Karpas-422 (cell line): ENCODE measurements around the gene PREP. TPM values are rescaled to one million over a fixed set of nuclear protein-coding genes. Genes with fewer than 3 reads are reported as not detected.

Experiments used
- DNase-seq: peaks from one replicate; pipeline ENCODE4 v3.0.0-alpha.2; 2015
- H2AFZ ChIP-seq: fragments of 200-600 bp; sonication (generic); 2 replicates; pipeline ENCODE4 v1.6.1; 2014; ENCODE audit warnings: antibody characterized with exemption, low read length, mixed read lengths
- H3K27ac ChIP-seq: fragments of 200-600 bp; sonication (generic); 2 replicates; pipeline ENCODE4 v1.5.1; 2014; ENCODE audit warnings: mild to moderate bottlenecking, low read length, moderate library complexity
- H3K27me3 ChIP-seq: fragments of 200-600 bp; sonication (generic); 2 replicates; pipeline ENCODE4 v1.6.1; 2014; ENCODE audit warnings: low read length, mixed read lengths
- H3K36me3 ChIP-seq: fragments of 200-600 bp; sonication (generic); 2 replicates; pipeline ENCODE4 v1.6.1; 2014; ENCODE audit warnings: low read length, mixed read lengths; ENCODE audit not compliant: insufficient read depth
- H3K4me1 ChIP-seq: fragments of 200-600 bp; sonication (generic); 2 replicates; pipeline ENCODE4 v1.6.1; 2014; ENCODE audit warnings: mild to moderate bottlenecking, low read length, mixed read lengths
- H3K4me2 ChIP-seq: fragments of 200-600 bp; sonication (generic); 2 replicates; pipeline ENCODE4 v1.6.1; 2014; ENCODE audit warnings: low read length, low read depth, mild to moderate bottlenecking; ENCODE audit not compliant: poor library complexity, severe bottlenecking
- H3K4me3 ChIP-seq: fragments of 200-600 bp; sonication (generic); 2 replicates; pipeline ENCODE4 v1.5.1; 2014; ENCODE audit warnings: mild to moderate bottlenecking, antibody characterized with exemption, low read length, mixed read lengths
- H3K79me2 ChIP-seq: fragments of 200-600 bp; sonication (generic); 2 replicates; pipeline ENCODE4 v1.6.1; 2014; ENCODE audit warnings: mild to moderate bottlenecking, low read length, mixed read lengths
- H3K9ac ChIP-seq: fragments of 200-600 bp; sonication (generic); 2 replicates; pipeline ENCODE4 v1.6.0; 2014; ENCODE audit warnings: low read length
- H3K9me2 ChIP-seq: fragments of 200-600 bp; sonication (generic), shearing (Covaris generic); replicated peaks from 2 replicates; pipeline ENCODE4 v1.6.0; 2014; ENCODE audit warnings: mild to moderate bottlenecking, low read length, moderate library complexity; ENCODE audit not compliant: insufficient read depth
- H3K9me3 ChIP-seq: fragments of 300-700, 200-600 bp; sonication (generic); 2 replicates; pipeline ENCODE4 v1.6.1; 2014; ENCODE audit warnings: low read length, mixed read lengths
- H4K20me1 ChIP-seq: fragments of 200-600 bp; sonication (generic); 2 replicates; pipeline ENCODE4 v1.6.1; 2014; ENCODE audit warnings: mild to moderate bottlenecking, antibody characterized with exemption, low read length, low read depth; ENCODE audit not compliant: insufficient read depth
- total RNA-seq: library from RNA; depleted of rRNA; stranded (reverse); fragments of >200 nt; shearing (Covaris generic); gene quantifications from 2 replicates; pipeline ENCODE4 v1.2.3, GENCODE V29; 2014; ENCODE audit warnings: low replicate concordance

Gene PREP
- total RNA-seq, 1 experiment from 2014 or later = 18.4 TPM

DNA sequence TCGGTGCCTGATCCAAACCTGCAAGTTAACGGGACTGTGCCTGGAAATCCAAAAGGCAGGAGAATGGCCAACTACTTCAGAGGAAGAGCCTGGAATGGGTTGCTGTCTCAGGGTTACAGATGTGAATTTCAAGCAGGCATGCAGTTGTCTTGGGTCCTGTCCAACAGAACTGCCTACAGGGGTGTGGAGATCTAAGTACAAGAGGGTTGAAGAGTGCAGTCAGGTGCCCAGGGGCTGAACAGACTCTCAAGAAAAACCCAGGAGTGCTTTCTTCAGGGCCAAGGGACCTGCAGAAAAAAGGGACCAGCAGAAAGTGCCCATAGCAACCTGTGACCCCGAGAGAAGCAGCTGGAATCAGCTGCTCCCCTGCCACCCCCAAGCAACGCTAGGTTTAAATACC is 71.0 kb downstream of the PREP start:
- Histone ChIP-seq H3K4me1 (no peaks in the 10 kb centered on the region), H3K36me3 (peaks cover 8% of the 10 kb centered on the region; the same call in 1 of the 2 replicates), H3K9me2 (no peaks in the 10 kb centered on the region), H2AFZ (no peak overlapping the region), H3K9me3 (no peaks in the 10 kb centered on the region), H3K4me2 (no peak overlapping the region), H3K79me2 (no peaks in the 10 kb centered on the region; the same call in 1 of the 2 replicates), H3K27me3 (no peaks in the 10 kb centered on the region), H4K20me1 (no peaks in the 10 kb centered on the region), H3K9ac (no peak overlapping the region), H3K27ac (no peak overlapping the region), H3K4me3 (no peak overlapping the region)
- DNase-seq = no peak

DNA sequence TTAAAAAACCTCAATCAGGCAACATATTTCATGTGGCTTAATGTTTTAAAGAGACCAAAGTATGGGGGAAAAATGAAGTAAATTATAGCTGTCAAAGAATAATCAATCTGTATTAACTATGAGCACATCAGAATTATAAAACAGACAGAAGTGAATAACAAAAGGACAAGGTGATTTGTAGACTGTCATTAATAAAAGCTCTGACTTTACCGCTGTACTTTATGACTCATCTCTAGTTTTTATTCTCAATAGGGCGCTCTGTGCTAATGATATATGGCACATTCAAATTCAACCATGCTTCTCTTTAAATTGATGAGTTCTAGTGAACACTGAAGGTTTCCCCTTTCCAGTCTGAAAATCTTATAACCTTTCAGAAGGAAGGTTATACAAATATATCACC is 72.0 kb downstream of the PREP start:
- Histone ChIP-seq H3K27ac (no peak overlapping the region), H3K27me3 (no peaks in the 10 kb centered on the region), H3K4me3 (no peak overlapping the region), H3K4me1 (no peaks in the 10 kb centered on the region), H4K20me1 (no peaks in the 10 kb centered on the region), H3K36me3 (peaks cover 8% of the 10 kb centered on the region; the same call in 1 of the 2 replicates), H3K9me3 (no peaks in the 10 kb centered on the region), H2AFZ (no peak overlapping the region), H3K9me2 (no peaks in the 10 kb centered on the region), H3K79me2 (no peaks in the 10 kb centered on the region; the same call in 1 of the 2 replicates), H3K9ac (no peak overlapping the region), H3K4me2 (no peak overlapping the region)
- no peak for DNase-seq

DNA sequence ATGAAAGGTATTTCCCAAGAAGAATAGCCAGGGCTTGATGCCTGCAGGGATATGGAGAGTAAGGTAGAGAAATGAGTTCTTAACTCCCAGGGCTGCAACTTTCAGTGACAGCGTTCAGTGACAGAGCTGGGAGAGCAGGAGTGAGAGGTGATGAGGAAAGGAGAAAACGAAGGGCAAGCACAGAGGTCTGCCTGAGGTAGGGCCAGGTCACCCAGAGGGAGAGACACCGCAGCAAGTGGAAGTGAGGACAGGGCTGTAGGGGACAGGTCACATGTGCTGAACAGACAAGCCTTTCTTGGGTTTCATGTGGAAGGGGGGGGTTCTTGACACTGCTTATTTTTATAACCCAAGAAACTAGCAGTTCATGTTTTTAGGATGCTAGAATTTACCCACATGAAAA is 72.5 kb downstream of the PREP start:
- no peaks in the 10 kb centered on the region for H3K9me2 ChIP-seq
- H3K9me3 ChIP-seq = no peaks in the 10 kb centered on the region
- H3K4me2 ChIP-seq = no peak overlapping the region
- no peak overlapping the region for H3K9ac ChIP-seq
- H3K79me2 ChIP-seq = peaks cover 3% of the 10 kb centered on the region
- peaks cover 8% of the 10 kb centered on the region; the same call in 1 of the 2 replicates for H3K36me3 ChIP-seq
- no peaks in the 10 kb centered on the region for H3K4me1 ChIP-seq
- H2AFZ ChIP-seq = no peak overlapping the region
- H3K4me3 ChIP-seq = no peak overlapping the region
- no peak overlapping the region for H3K27ac ChIP-seq
- H3K27me3 ChIP-seq = no peaks in the 10 kb centered on the region
- H4K20me1 ChIP-seq = no peaks in the 10 kb centered on the region
- DNase-seq = no peak

DNA sequence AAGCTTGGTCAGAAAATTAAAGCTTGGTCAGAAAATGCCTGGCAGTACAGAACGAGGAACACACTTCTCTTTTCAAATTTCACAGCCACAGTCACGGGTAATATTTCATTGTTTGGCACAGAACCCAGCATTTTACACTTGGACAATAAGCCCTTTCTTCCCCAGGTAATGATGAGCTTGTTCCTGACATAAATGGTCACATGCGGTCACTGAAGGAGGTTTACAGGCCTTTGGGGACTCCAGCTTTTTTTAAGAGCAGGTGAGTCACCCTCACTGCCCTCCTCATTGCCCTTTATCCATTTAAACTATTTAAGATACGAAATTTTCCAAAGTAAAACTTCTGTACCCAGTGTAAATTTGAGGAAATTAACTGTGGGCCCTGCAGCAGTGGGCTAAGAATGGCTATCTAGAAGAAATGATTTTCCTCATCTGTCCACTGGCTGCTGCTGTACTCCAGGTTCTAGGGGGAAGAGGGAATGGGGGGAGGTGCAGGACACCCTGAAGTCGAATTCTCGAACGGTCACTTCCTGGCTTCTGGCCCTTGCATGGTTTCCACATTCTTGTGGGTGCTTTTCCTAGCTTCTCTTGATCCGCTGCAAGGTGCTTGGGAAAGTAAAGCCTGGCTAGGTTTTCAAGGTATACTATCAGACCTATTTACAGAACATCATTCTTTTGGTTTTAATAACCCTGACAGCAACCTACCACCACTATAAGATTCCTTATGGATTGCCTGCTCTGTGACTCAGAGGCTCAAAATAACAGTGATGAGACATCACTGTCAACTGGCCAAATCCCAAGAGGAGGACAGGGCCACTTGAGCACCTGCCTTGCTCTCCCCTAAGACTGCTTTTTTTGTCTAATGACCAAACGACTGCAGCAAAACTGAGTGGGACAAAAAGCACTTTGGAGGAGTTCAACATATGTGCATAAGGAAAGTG is 75.8 kb downstream of the PREP start:
- peaks cover 5% of the 10 kb centered on the region for H3K79me2 ChIP-seq
- H3K9ac ChIP-seq = no peak overlapping the region
- H2AFZ ChIP-seq = no peak overlapping the region
- H3K36me3 ChIP-seq = no peaks in the 10 kb centered on the region; the same call in 1 of the 2 replicates
- no peak overlapping the region for H3K27ac ChIP-seq
- H3K4me2 ChIP-seq = no peak overlapping the region
- no peaks in the 10 kb centered on the region for H3K9me2 ChIP-seq
- no peak for DNase-seq
- H3K4me1 ChIP-seq = no peaks in the 10 kb centered on the region
- no peaks in the 10 kb centered on the region for H3K9me3 ChIP-seq
- H3K27me3 ChIP-seq = no peaks in the 10 kb centered on the region
- no peaks in the 10 kb centered on the region for H4K20me1 ChIP-seq
- no peak overlapping the region for H3K4me3 ChIP-seq

DNA sequence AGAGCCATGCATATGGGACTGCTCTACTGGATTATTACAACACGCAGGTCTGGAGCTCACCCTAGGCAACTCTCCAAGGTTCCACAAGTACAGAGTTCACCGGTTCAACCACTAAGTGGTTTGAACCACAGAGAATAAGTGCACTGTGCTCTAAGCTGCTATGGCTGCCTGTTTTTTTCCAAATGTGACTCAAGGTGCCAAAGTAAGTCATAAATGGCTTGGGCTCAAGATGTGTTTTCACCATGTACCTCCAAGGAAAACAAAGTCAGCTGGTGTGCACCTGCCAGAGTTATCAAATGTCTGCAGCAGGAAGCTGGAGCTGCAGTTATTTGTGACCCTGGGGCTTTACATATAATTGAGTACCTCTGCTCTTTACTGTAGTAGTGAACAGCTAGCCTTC is 76.7 kb downstream of the PREP start:
- H3K36me3 ChIP-seq = no peaks in the 10 kb centered on the region; the same call in 1 of the 2 replicates
- no peak overlapping the region for H3K9ac ChIP-seq

DNA sequence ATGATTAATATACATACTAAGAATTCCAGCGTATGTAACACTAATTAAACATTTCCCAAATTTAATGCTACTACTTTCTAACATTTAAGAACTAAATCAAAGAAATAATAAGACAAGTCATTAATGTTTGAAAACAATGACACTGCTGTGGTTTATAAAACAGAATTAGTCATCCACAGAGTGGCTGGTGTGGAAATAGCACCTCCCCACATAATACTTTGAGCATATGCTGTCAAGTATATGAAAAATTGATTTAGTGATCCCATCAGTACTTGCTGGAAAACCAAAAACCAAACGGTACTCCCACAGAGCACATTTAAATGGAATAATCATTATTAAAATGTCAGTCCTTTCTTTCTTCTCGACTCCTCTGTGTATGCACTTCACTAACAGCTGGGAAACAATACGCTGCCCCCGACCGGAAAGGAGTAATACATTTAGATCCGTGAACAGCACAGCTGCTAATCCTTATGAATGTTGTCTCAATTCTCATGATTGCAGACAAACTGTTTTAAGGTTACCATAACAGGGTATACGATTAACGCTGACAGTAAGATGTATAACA is 78.4 kb downstream of the PREP start:
- Histone ChIP-seq H4K20me1 (no peaks in the 10 kb centered on the region), H3K79me2 (peaks cover 12% of the 10 kb centered on the region), H3K4me1 (no peaks in the 10 kb centered on the region), H3K27ac (no peak overlapping the region), H3K9ac (no peak overlapping the region), H3K9me2 (no peaks in the 10 kb centered on the region), H3K4me2 (no peak overlapping the region), H3K27me3 (no peaks in the 10 kb centered on the region), H3K4me3 (no peak overlapping the region), H3K36me3 (no peaks in the 10 kb centered on the region; the same call in 1 of the 2 replicates), H2AFZ (no peak overlapping the region), H3K9me3 (no peaks in the 10 kb centered on the region)
- DNase-seq = no peak

More for the DNA sequence above, 76.7 kb downstream of the PREP start:
- no peak overlapping the region for H3K4me3 ChIP-seq
- H3K79me2 ChIP-seq = peaks cover 5% of the 10 kb centered on the region
- DNase-seq = no peak
- no peak overlapping the region for H3K4me2 ChIP-seq
- no peaks in the 10 kb centered on the region for H3K9me2 ChIP-seq
- no peak overlapping the region for H2AFZ ChIP-seq
- no peaks in the 10 kb centered on the region for H3K9me3 ChIP-seq
- no peak overlapping the region for H3K27ac ChIP-seq
- H3K27me3 ChIP-seq = no peaks in the 10 kb centered on the region
- no peaks in the 10 kb centered on the region for H3K4me1 ChIP-seq
- H4K20me1 ChIP-seq = no peaks in the 10 kb centered on the region

DNA sequence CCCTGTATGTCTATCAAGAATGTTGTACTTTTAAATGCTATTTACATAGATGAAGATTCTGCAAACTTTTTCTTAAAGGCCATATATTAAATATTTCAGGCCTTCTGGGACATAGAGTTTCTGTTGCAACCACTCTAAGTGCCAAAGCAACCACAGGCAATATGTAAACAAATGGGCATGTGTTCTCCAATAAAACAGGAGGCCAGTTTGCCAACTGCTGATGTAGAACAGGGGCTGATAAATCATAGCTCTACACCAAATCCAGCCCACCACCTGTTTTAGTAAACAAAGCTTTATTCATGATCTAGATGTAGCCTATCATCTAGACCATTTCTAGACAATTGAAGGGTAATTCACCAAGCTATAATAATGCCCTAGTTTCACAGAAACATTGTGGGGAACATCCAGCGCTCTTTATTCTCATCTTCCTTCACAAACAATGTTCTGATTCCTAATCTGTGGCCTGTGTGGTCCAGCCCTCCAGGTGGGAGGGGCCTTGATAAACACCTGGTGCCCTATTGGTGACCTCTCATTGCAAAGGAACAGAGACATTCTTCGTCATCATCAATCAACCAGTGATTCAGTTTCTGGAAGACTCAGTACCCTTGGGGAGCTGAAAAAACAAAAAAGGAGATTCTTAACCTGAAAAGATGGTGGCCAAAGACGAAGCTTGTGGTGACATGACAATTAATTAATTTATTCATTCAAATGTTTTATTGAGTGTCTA is 80.2 kb downstream of the PREP start:
- H3K4me2 ChIP-seq = no peak overlapping the region
- DNase-seq = no peak
- no peaks in the 10 kb centered on the region; the same call in 1 of the 2 replicates for H3K36me3 ChIP-seq
- no peaks in the 10 kb centered on the region for H3K9me3 ChIP-seq
- no peak overlapping the region for H3K27ac ChIP-seq
- H3K4me3 ChIP-seq = no peak overlapping the region
- no peaks in the 10 kb centered on the region for H3K27me3 ChIP-seq
- H3K9me2 ChIP-seq = no peaks in the 10 kb centered on the region
- no peak overlapping the region for H2AFZ ChIP-seq
- no peaks in the 10 kb centered on the region for H4K20me1 ChIP-seq
- H3K79me2 ChIP-seq = peaks cover 12% of the 10 kb centered on the region
- H3K9ac ChIP-seq = no peak overlapping the region
- no peaks in the 10 kb centered on the region for H3K4me1 ChIP-seq

DNA sequence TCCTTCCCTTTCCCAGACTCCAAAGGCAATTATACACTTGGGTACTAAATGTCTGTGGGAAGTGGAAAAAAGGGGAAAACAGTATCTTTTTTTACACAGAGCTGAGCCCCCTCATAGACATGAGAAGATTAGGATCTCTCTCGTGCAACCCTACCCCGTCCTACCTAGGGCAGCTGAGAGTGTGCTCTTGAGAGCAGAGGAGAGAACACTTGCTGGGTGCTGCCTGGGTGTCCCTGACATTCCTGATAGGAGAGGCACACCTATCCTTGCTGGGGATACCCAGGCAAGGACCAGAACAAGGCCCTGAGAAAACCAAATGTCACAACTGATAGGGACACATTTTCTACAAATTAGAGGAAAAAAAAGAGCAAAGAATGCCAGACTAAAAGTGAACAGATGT is 81.2 kb downstream of the PREP start:
- DNase-seq = no peak
- Histone ChIP-seq H3K4me2 (no peak overlapping the region), H3K27ac (no peak overlapping the region), H3K9me3 (no peaks in the 10 kb centered on the region), H3K9me2 (no peaks in the 10 kb centered on the region), H3K4me3 (no peak overlapping the region), H3K27me3 (no peaks in the 10 kb centered on the region), H4K20me1 (no peaks in the 10 kb centered on the region), H3K79me2 (peaks cover 12% of the 10 kb centered on the region), H2AFZ (no peak overlapping the region), H3K4me1 (no peaks in the 10 kb centered on the region), H3K9ac (no peak overlapping the region), H3K36me3 (no peaks in the 10 kb centered on the region; the same call in 1 of the 2 replicates)
